CD14-positive monocyte (primary cell): ENCODE measurements around the gene JAG2. TPM values are rescaled to one million over a fixed set of nuclear protein-coding genes. Genes with fewer than 3 reads are reported as not detected.
A peak's percentile ranks its signal among the peaks of the same experiment; 100 is the strongest.

Experiments used
- DNase-seq, 3 donors: peaks; one replicate each; pipeline ENCODE4 v3.0.0-alpha.2; 2011 to 2022
- H2AFZ ChIP-seq: 2 replicates; pipeline ENCODE4 v1.6.0; 2012; ENCODE audit warnings: mild to moderate bottlenecking, low read depth, low read length, inconsistent platforms; ENCODE audit not compliant: insufficient read depth, poor library complexity, severe bottlenecking
- H3K27ac ChIP-seq, 2 donors: 1 replicate in 1 of 2; 2 replicates in 1 of 2; pipeline ENCODE4 v1.5.1; 2012 to 2013; ENCODE audit warnings: low read length in 2 of 2, control low read depth in 1 of 2, inconsistent platforms in 1 of 2, low read depth in 1 of 2, mild to moderate bottlenecking in 1 of 2
- H3K27me3 ChIP-seq, 2 donors: one replicate each; pipeline versions ENCODE4 v1.6.0 to v1.6.1; 2011 to 2013; ENCODE audit warnings: low read length in 2 of 2; ENCODE audit not compliant: control insufficient read depth in 2 of 2, insufficient read depth in 2 of 2
- H3K36me3 ChIP-seq, 2 donors: replicated peaks in 1 of 2; 1 replicate in 1 of 2; 2 replicates in 1 of 2; pipeline versions ENCODE4 v1.5.1 to v1.6.1; 2012 to 2013; ENCODE audit warnings: low read length in 2 of 2, control low read depth in 1 of 2, inconsistent platforms in 1 of 2, mild to moderate bottlenecking in 1 of 2; ENCODE audit not compliant: insufficient read depth in 2 of 2, control insufficient read depth in 1 of 2
- H3K4me1 ChIP-seq, 2 donors: 1 replicate in 1 of 2; 2 replicates in 1 of 2; pipeline versions ENCODE4 v1.5.1 to v1.6.1; 2012 to 2013; ENCODE audit warnings: low read length in 2 of 2, control low read depth in 1 of 2, inconsistent platforms in 1 of 2, mild to moderate bottlenecking in 1 of 2, moderate library complexity in 1 of 2; ENCODE audit not compliant: insufficient read depth in 2 of 2, control insufficient read depth in 1 of 2
- H3K4me2 ChIP-seq: replicated peaks from 2 replicates; pipeline ENCODE3; 2012; ENCODE audit warnings: low read length, moderate library complexity, mild to moderate bottlenecking; ENCODE audit not compliant: poor library complexity, severe bottlenecking; ENCODE audit errors: extremely low read depth
- H3K4me3 ChIP-seq, 3 experiments: fragments of 200-600 bp in 1 of 3; sonication (generic) in 1 of 3; replicated peaks in 1 of 3; 1 replicate in 2 of 3; 2 replicates in 1 of 3; pipeline ENCODE4 v1.5.1; 2011 to 2013; ENCODE audit warnings: low read length in 3 of 3, mild to moderate bottlenecking in 3 of 3, control low read depth in 2 of 3, low read depth in 2 of 3, inconsistent platforms in 1 of 3, moderate library complexity in 1 of 3
- H3K79me2 ChIP-seq: 2 replicates; pipeline ENCODE4 v1.6.0; 2012; ENCODE audit warnings: mild to moderate bottlenecking, control low read depth, inconsistent platforms, low read length, moderate library complexity; ENCODE audit not compliant: insufficient read depth
- H3K9ac ChIP-seq: 2 replicates; pipeline ENCODE4 v1.6.0; 2017; ENCODE audit warnings: low read length, mild to moderate bottlenecking; ENCODE audit not compliant: insufficient read depth, poor library complexity, severe bottlenecking
- H3K9me3 ChIP-seq, 2 donors: replicated peaks in 1 of 2; 1 replicate in 1 of 2; 2 replicates in 1 of 2; pipeline versions ENCODE4 v1.5.1 to v1.6.1; 2012 to 2013; ENCODE audit warnings: low read length in 2 of 2, control low read depth in 1 of 2; ENCODE audit not compliant: control insufficient read depth in 1 of 2, insufficient read depth in 1 of 2
- H4K20me1 ChIP-seq: 2 replicates; pipeline ENCODE4 v1.6.0; 2012; ENCODE audit warnings: mild to moderate bottlenecking, low read length, control low read depth, moderate library complexity; ENCODE audit not compliant: insufficient read depth
- H3K27ac Mint-ChIP-seq, 7 donors: one replicate each; pipeline ENCODE4 v1.8.0; 2020; ENCODE audit warnings: mild to moderate bottlenecking in 7 of 7, mixed read lengths in 7 of 7, moderate library complexity in 6 of 7, inconsistent platforms in 2 of 7
- H3K27me3 Mint-ChIP-seq, 3 donors: one replicate each; pipeline ENCODE4 v1.8.0; 2021 to 2022; ENCODE audit warnings: low read depth in 3 of 3, mild to moderate bottlenecking in 3 of 3, mixed read lengths in 3 of 3, moderate library complexity in 3 of 3, inconsistent platforms in 1 of 3
- H3K36me3 Mint-ChIP-seq, 2 donors: one replicate each; pipeline ENCODE4 v1.8.0; 2020; ENCODE audit warnings: mixed read lengths in 2 of 2, inconsistent platforms in 1 of 2, mild to moderate bottlenecking in 1 of 2
- H3K4me1 Mint-ChIP-seq: one replicate; pipeline ENCODE4 v1.8.0; 2020; ENCODE audit warnings: mild to moderate bottlenecking, mixed read lengths
- H3K4me3 Mint-ChIP-seq, 2 donors: one replicate each; pipeline ENCODE4 v1.8.0; 2020; ENCODE audit warnings: mild to moderate bottlenecking in 2 of 2, mixed read lengths in 2 of 2, moderate library complexity in 1 of 2
- H3K9me3 Mint-ChIP-seq, 7 donors: one replicate each; pipeline ENCODE4 v1.8.0; 2020 to 2022; ENCODE audit warnings: mixed read lengths in 7 of 7, mild to moderate bottlenecking in 6 of 7, moderate library complexity in 6 of 7, inconsistent platforms in 2 of 7
- WGBS: methylation state at CpG from one replicate; pipeline ENCODE4 v1.1.5; 2013; ENCODE audit warnings: missing lambda C conversion rate; ENCODE audit not compliant: insufficient coverage; 5-methylcytosine and 5-hydroxymethylcytosine counted together
- intact Hi-C, 2 donors: fragments of 100-400 bp; cut with micrococcal nuclease; formaldehyde crosslinking; loops; one replicate each; pipeline versions ENCODE4 v1.15.0 to v1.15.1; 2023
- polyA plus RNA-seq, 3 donors: library from polyadenylated mRNA; depleted of rRNA in 1 of 3; unstranded in 2 of 3; stranded (reverse) in 1 of 3; fragments of 300-500 nt in 2 of 3; fragments of >200 nt in 1 of 3; fragmentation: Illumina TruSeq in 2 of 3; gene quantifications; 1 replicate in 2 of 3; 2 replicates in 1 of 3; pipeline ENCODE4 v1.2.3, GENCODE V29; 2012 to 2021
- TF ChIP-seq, protein P1 (sequence below): fragments of 200-600 bp; IDR thresholded peaks from one replicate; pipeline ENCODE4 v1.8.0; 2022; ENCODE audit warnings: antibody characterized with exemption, mild to moderate bottlenecking

The JAG2 gene
- polyA plus RNA-seq, 3 donors = 1.2 TPM; not detected in 2

DNA sequence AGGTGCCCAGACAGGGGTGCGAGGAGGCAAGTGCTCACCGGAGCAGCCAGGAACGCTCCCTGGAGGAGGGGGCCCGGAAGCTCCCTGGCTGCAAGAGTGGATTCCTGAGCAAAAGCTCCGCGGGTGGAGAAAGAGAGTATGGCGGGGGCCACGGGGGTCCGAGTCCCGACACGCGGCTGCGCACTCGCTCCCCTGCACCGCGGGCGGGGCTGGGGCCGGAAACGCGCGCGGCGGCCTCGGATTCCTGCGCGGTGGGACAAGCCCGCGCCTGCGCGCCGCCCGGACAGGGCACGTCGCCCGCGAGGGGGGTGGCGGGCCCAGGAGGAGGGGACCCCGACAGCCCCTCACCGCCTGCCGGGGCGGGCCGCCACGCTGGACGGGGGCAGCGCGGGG lies 75.5 kb downstream of the JAG2 start:
- WGBS = 2% methylated on average over 46 of the region's 46 CpGs
- peak overlapping the region in 1 of 3 experiments; percentile 53 for H3K4me3 ChIP-seq
- peak overlapping the region; percentile 78 for H3K4me2 ChIP-seq
- DNase-seq = no peak
- H3K4me1 ChIP-seq = peaks cover 7 to 20% of the 10 kb centered on the region in 2 donors
- no peak overlapping the region for H2AFZ ChIP-seq
- peak overlapping the region; percentile 70 to 92 for H3K4me3 Mint-ChIP-seq
- H3K9ac ChIP-seq = no peak overlapping the region
- H3K36me3 Mint-ChIP-seq = peaks cover 0 to 3% of the 10 kb centered on the region in 2 donors
- peaks cover 24 to 64% of the 10 kb centered on the region in 2 donors for H3K27me3 ChIP-seq
- H4K20me1 ChIP-seq = no peaks in the 10 kb centered on the region
- H3K27ac Mint-ChIP-seq = no peak overlapping the region
- TF ChIP-seq, protein P1, sequence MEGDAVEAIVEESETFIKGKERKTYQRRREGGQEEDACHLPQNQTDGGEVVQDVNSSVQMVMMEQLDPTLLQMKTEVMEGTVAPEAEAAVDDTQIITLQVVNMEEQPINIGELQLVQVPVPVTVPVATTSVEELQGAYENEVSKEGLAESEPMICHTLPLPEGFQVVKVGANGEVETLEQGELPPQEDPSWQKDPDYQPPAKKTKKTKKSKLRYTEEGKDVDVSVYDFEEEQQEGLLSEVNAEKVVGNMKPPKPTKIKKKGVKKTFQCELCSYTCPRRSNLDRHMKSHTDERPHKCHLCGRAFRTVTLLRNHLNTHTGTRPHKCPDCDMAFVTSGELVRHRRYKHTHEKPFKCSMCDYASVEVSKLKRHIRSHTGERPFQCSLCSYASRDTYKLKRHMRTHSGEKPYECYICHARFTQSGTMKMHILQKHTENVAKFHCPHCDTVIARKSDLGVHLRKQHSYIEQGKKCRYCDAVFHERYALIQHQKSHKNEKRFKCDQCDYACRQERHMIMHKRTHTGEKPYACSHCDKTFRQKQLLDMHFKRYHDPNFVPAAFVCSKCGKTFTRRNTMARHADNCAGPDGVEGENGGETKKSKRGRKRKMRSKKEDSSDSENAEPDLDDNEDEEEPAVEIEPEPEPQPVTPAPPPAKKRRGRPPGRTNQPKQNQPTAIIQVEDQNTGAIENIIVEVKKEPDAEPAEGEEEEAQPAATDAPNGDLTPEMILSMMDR = no peak
- H3K27ac ChIP-seq = no peak overlapping the region
- H3K9me3 Mint-ChIP-seq = peaks cover 0 to 14% (median 7%) of the 10 kb centered on the region in 7 donors
- intact Hi-C loops = loop anchor here (5.0 kb wide), 1 partner anchor 36 kb away; no protein-coding TSS in a partner anchor
- H3K27me3 Mint-ChIP-seq = peaks cover 45 to 78% (median 49%) of the 10 kb centered on the region in 3 donors
- H3K9me3 ChIP-seq = peaks cover 0 to 11% of the 10 kb centered on the region in 2 donors
- H3K79me2 ChIP-seq = no peaks in the 10 kb centered on the region
- H3K36me3 ChIP-seq = no peaks in the 10 kb centered on the region
- peaks cover 6% of the 10 kb centered on the region for H3K4me1 Mint-ChIP-seq

DNA sequence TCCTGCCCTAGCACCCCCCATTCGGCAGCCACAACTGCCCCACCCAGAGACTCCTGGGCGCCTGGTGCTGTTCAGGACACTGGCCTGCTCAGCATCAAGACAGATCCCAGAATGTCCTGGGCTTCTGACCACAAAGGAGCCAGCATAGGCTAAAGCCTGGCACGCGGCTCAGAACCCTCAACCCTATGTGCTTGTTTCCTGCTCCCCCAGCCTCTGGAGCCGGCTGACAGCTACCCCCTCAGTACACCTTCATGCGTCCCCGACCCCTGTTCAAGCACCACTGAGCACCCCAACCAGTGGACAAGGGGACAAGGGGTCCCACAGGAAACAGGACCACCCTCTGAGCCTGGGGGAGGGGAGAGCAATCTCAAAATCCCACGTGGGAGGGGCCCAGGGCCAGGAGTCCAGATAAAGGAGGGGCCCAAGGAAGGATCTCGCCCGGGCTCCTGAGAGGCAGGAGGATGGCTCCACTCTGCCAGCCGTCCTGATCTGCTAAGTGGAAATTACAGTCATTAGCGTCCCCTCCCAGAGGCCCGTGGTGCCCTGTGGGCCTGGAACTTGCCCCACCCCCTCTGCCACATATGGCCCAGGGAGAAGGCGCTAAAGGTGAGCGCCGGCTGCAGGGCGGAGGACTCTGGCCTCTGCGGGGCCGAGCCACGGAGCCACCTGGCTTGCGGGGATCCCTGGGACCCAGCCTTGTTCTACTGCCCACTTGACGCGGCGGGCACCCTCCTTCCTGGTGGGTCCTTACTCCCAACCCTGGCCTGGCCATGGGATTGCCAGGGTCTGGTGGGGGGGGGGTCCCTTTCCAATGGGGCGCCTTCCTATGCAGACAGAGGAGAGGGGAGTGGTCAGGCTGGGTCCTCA lies 76.2 kb downstream of the JAG2 start:
- Mint-ChIP-seq H3K36me3 (peaks cover 0 to 3% of the 10 kb centered on the region in 2 donors), H3K27me3 (peaks cover 49 to 82% (median 51%) of the 10 kb centered on the region in 3 donors), H3K4me3 (peak overlapping the region; percentile 70 to 92), H3K9me3 (peaks cover 0 to 18% (median 7%) of the 10 kb centered on the region in 7 donors), H3K27ac (peak overlapping the region in 1 of 7 donors; percentile 71), H3K4me1 (peaks cover 8% of the 10 kb centered on the region)
- TF ChIP-seq, protein P1 = no peak
- Histone ChIP-seq H3K4me1 (peaks cover 7 to 26% of the 10 kb centered on the region in 2 donors), H3K36me3 (no peaks in the 10 kb centered on the region), H3K4me3 (peak overlapping the region in 1 of 3 experiments; percentile 53), H3K4me2 (peak overlapping the region; percentile 78), H3K27me3 (peaks cover 28 to 68% of the 10 kb centered on the region in 2 donors), H3K9ac (no peak overlapping the region), H4K20me1 (no peaks in the 10 kb centered on the region), H3K9me3 (peaks cover 0 to 11% of the 10 kb centered on the region in 2 donors), H2AFZ (no peak overlapping the region), H3K27ac (no peak overlapping the region), H3K79me2 (no peaks in the 10 kb centered on the region)
- DNase-seq = no peak
- 66% methylated on average over 18 of the region's 25 CpGs for WGBS
- intact Hi-C loops = loop anchor here (5.0 kb wide), 1 partner anchor 35 kb away; no protein-coding TSS in a partner anchor
